HEK293T (cell line): ENCODE measurements around the gene SKAP2.

Source experiments
- SP1 ChIP-seq: fragments of 450-650 bp; IDR thresholded peaks from 2 replicates; pipeline ENCODE4 v1.6.1; 2017
- ZNF384 ChIP-seq: fragments of 450-650 bp; IDR thresholded peaks from 2 replicates; pipeline ENCODE4 v1.6.1; 2016

DNA sequence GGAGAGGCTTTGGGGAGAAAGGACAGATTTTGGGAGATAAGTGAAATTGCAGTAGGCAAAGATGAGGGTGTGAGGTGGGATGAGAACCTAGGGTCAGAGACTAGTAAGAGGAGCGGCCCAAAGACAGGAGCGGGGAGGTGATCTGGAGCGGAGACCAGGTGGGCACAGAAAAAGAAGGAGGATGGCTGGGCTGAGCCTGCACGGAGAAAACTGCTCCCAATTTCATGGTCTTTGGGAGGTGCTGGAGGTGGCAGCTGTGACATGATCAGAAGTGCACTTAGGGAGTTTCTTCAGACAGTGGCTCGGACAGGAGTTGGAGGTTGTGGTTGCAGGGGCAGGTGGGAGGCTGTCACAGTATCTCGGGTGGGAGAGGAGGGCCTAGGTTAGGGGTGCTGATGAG lies 232.8 kb downstream of the SKAP2 start:
- no peak for TF ChIP-seq ZNF384
- TF ChIP-seq SP1: no peak
